Forelimb muscle (tissue), 1 donor: ENCODE results near the gene CLEC4C. TPM values are rescaled to one million over a fixed set of nuclear protein-coding genes. Genes with fewer than 3 reads are reported as not detected.

Experiments
- DNase-seq: peaks from one replicate; pipeline ENCODE4 v3.0.0-alpha.2; 2013; ENCODE audit warnings: low read depth
- polyA plus RNA-seq: library from polyadenylated mRNA; unstranded; fragments of 120-200 nt; gene quantifications from one replicate; pipeline ENCODE4 v1.2.1, GENCODE V29; 2013; ENCODE audit not compliant: insufficient read length

The CLEC4C gene
- polyA plus RNA-seq, 1 donor, result 0.23 TPM

DNA sequence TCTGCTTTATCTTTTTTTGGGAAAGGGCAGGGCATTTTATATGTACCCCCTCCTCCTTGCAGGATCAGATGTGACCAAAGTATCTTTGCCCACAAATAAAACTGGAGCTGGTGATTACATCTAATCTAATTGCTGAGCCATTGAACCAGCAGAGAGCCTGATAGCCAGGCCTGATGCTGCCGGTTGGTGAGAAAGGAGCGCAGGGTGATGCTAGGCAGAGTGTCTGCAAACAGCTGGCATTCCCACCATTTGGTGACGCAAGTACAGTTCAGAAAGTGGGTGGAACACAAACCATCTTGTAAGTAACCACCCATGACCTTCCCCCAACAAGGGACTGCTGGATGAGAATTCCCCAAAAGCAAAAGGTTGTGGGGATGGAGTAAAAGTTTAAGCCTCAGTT, 23.2 kb downstream of the CLEC4C start:
- no peak for DNase-seq

GRCh38 chr12:7719946-7720730, 27.0 kb downstream of the CLEC4C start:
- no peak for DNase-seq

GRCh38 chr12:7716381-7716780, 30.8 kb downstream of the CLEC4C start:
- DNase-seq, result no peak

DNA sequence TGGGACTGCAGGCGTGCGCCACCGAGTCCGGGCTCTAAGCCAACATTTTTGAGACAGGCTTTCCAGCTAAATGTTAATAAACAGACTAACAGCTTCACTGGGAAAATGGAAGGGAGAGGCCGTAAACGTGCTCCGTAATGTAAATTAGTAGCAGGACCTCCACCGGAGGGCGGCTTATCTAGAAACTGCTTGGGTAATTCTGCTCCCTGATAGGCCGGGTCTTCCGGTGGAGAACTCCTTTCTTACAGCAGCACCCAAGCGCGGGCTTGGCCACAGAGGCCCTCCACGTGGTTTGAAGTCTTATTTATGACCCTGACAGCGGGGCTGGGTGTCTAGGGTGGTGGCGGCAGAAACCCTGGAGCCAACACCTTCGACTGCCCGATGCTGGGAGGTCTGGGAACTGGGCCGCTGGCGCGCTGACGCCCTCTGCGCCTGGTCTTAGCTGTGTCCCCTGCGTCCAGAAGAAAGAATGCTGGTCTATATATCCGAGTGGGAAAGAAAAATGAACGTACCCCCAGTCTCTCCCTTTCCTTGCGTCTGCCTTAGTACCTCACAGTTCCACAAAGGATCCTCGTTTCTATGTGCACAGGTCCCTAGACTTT, 34.2 kb downstream of the CLEC4C start:
- no peak for DNase-seq

DNA sequence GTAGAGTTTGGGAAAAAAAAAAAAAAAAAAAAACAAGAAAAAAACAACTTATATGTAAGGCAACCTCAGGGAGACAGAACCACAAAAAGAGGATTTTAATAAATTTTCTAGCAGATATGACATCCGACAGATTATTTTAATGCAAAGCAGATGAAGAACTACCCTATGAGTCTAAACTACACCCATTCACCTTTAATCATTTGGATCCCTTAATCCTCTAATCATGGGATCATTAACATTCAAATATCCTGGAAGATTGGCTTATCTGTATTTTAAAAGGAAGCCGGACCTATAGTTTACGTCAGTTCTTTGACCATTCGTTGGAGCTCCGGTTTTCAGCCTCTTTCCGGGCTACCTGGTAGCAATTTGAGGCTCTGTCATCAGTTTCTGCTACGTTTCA, 36.0 kb downstream of the CLEC4C start, which contains the start of gene DPPA3:
DPPA3 (plus strand) TSS at position 301 of the 400 bp plus-strand sequence. CDS start 138 bp downstream, outside the sequence.
- no peak for DNase-seq

- no peak for DNase-seq
Observed at GRCh38 chr12:7709969-7710675, 37.1 kb downstream of the CLEC4C start.

GRCh38 chr12:7705846-7706245, 41.3 kb downstream of the CLEC4C start:
- no peak for DNase-seq

DNA sequence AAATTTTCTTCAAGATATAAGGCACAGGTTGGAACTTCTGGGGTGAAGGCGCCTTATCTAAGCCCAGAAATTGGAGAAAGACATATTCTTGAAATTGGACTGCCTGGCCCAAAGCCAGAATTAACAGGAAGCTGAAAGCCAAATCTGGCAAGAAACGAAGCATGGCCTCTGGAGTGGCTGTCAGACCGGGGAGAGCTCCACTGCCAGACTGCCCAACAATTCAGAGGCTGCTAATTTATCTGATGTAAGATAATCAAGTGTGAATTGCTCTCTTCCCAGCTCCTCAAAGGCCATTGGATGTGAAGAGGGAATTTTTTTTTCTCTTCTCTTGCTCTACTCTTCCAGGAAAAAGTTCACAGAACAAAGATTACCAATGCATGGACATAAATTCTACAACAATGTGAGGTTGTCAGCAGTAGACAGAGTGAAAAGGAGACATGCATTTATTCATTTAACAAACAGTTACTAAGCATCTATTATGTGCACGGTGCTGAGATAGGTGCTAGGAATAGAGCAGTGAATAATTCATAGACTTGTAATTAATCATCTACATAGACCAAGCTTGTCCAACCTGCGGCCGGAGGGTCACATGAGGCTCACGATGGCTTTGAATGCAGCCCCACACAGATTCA, 51.5 kb downstream of the CLEC4C start, which contains the start of gene GDF3:
GDF3 (minus strand) TSS at position 210 of the 632 bp plus-strand sequence; CDS start at position 163, 47 bp downstream.
- DNase-seq, result no peak

DNA sequence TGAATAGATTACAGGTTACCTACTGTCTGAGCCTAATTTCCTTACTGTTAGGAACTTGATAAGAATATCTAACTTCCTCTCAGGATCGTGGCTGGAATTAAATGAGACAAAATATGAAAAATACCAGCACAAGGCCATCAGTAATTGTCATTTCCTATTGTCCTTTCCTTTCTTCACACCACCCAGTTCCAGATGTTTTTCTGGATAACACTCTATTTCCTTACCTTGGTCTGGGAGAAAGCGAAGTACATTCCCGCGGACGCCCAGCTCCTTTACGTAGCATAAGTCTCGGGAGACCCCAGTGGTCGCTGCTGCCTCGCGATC, 52.0 kb downstream of the CLEC4C start:
- DNase-seq, result no peak

DNA sequence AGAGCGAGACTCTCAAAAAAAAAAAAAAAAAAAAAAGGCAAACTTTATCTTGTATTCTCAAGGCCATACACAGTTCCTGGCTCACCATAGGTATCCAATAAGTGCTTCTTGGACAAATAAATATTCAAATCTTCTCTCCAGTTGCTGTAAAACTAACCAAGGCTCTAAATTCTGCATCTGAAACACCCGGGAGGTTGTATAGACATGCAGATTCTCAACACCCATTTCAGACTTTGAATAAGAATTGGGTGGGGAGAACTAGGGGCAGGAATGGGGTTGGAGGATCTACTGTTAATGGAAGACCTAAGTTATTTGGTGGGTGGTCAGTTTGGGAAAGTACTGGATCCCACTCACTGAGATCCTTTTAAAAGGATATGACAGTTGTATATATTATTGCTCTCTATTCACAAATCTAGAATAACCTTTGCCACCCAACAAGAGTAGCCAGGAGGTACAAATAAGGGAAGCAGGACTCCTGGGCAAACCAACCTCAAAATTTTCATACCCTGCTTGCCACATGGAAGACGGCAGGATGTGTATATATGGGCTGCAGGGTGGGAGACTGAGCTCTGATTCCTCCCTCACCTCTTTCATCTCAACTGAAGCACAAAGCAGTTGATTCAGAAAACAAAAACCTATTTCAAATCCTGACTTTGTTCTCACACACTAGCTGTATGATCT, 52.5 kb downstream of the CLEC4C start:
- DNase-seq, result no peak

DNA sequence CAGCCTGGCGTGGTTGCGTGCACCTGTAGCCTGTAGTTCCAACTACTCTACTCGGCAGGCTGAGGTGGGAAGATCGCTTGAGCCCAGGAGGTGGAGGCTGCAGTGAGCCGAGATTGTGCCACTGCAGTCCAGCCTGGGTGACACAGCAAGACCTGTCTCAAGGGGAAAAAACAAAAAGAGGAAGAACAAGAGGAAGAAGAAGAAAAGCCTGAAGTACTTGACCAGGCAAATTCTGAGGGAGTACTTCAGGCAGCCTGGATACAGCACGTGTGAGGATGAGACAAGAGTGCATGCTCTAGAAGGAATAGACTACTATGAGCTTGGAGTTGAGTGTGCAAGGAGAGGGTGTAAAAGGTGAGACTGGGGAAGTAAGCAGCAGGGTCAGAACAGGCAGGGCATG, 53.4 kb downstream of the CLEC4C start:
- DNase-seq, result no peak

DNA sequence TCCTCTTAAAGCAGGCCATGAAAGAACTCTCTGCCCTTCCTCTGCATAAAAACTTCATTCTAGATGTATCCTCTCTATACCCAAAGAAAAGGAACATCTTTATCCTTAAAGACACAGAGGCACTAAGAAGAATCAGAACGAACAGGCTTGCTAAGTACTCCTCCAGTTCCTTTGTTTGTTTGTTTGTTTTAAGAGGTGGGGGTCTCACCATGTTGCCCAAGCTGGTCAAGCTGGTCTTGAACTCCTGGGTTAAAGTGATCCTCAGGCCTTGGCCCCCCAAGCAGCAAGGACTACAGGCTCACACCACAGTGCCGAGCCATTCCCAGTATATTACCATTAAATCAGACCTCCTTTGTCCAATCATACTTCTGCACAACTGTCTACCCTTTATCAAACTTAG, 65.6 kb downstream of the CLEC4C start:
- no peak for DNase-seq

Other genes starting within 250 kb of the CLEC4C start
- gene CD163, start 243.6 kb downstream of the CLEC4C start, polyA plus RNA-seq, result 14.5 TPM
- not detected for gene APOBEC1, start 81.5 kb downstream of the CLEC4C start, polyA plus RNA-seq
- not detected for gene GDF3, start 51.6 kb downstream of the CLEC4C start, polyA plus RNA-seq
- gene DPPA3, start 35.9 kb downstream of the CLEC4C start, polyA plus RNA-seq, result not detected
- gene NANOGNB, start 17.8 kb upstream of the CLEC4C start, polyA plus RNA-seq, result not detected
- gene NANOG, start 42.0 kb upstream of the CLEC4C start, polyA plus RNA-seq, result 0.13 TPM
- 0.47 TPM for gene SLC2A14, start 125.5 kb upstream of the CLEC4C start, polyA plus RNA-seq
- gene SLC2A3, start 188.8 kb upstream of the CLEC4C start, polyA plus RNA-seq, result 15.2 TPM